Sigmoid colon (tissue), 4 donors: Measurements from ENCODE around the gene LRRC38.

Source experiments
- POLR2AphosphoS5 ChIP-seq, 4 donors: sonication (generic); formaldehyde crosslinking; IDR thresholded peaks; one replicate each; pipeline ENCODE4 v1.6.1; 2017; ENCODE audit warnings: antibody characterized with exemption in 4 of 4
- TF ChIP-seq, protein P1 (sequence below), 4 experiments: fragments of 450-650 bp in 3 of 4; fragments of 200-600 bp in 1 of 4; IDR thresholded peaks; one replicate each; pipeline ENCODE4 v1.5.1; 2016 to 2019; ENCODE audit warnings: antibody characterized with exemption in 4 of 4, mild to moderate bottlenecking in 3 of 4, moderate library complexity in 2 of 4

DNA sequence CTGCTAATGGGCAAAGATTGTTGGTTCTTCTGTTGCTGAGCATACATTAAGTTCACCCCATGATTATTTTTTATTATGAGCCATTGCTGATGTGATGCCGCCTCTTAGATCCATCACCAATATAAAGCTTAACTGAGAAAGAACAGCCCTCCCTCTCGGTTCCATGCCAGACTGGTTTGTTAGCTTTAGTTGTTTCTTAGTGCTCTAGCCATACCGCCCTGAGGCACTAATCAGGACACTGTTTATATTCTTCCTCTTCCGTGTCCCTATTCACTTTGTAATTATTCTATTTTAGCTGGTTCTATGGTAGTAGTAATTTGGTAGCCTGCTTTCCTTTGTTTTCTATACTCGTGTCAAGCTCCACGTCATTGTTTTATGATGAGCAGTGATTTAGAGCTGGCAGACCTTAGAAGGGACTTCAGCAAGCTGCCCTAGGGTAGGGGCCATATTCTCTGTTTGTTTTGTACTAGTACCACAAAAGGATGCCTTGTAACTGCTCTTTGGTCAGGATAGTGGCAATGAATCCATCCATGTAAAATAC, 42.5 kb upstream of the LRRC38 start:
- TF ChIP-seq, protein P1, sequence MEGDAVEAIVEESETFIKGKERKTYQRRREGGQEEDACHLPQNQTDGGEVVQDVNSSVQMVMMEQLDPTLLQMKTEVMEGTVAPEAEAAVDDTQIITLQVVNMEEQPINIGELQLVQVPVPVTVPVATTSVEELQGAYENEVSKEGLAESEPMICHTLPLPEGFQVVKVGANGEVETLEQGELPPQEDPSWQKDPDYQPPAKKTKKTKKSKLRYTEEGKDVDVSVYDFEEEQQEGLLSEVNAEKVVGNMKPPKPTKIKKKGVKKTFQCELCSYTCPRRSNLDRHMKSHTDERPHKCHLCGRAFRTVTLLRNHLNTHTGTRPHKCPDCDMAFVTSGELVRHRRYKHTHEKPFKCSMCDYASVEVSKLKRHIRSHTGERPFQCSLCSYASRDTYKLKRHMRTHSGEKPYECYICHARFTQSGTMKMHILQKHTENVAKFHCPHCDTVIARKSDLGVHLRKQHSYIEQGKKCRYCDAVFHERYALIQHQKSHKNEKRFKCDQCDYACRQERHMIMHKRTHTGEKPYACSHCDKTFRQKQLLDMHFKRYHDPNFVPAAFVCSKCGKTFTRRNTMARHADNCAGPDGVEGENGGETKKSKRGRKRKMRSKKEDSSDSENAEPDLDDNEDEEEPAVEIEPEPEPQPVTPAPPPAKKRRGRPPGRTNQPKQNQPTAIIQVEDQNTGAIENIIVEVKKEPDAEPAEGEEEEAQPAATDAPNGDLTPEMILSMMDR (IDR thresholded peaks at IDR 0.05): no peak
- TF ChIP-seq POLR2AphosphoS5 (IDR thresholded peaks at IDR 0.05): no peak
